ENCODE data around the gene C10orf95.

- TF ChIP-seq ZNF223 (tag by site-specific recombination; IDR thresholded peaks at IDR 0.05) (no peak), ZNF335 (tag by site-specific recombination; conservative IDR thresholded peaks at IDR 0.05) (no peak), ZNF529 (tag by site-specific recombination; IDR thresholded peaks at IDR 0.05; ENCODE audit: insufficient replicate concordance) (no peak), REST (tag by site-specific recombination; IDR thresholded peaks at IDR 0.05) (no peak)
These were observed 36.6 kb downstream of the C10orf95 start for GRCh38 chr10:102414749-102415148.
